Left lung (tissue), 10 donors: Measurements from ENCODE around the gene DCTD. TPM values are rescaled to one million over a fixed set of nuclear protein-coding genes. Genes with fewer than 3 reads are reported as not detected.
A peak's percentile ranks its signal among the peaks of the same experiment; 100 is the strongest.

Experiments
- ATAC-seq: fragments of 200-7000 bp; cut with Tn5 transposase; one replicate; pipeline ENCODE4 v1.9.1; 2020; ENCODE audit warnings: moderate library complexity
- DNase-seq, 4 donors: peaks; one replicate each; pipeline ENCODE4 v3.0.0-alpha.2; 2013 to 2020
- H3K27ac ChIP-seq, 2 donors: fragments of 200-600 bp; sonication (generic) in 1 of 2; one replicate each; pipeline versions ENCODE4 v1.5.0 to v1.8.0; 2020 to 2021
- H3K27me3 ChIP-seq, 2 donors: fragments of 200-600 bp; sonication (generic) in 1 of 2; one replicate each; pipeline versions ENCODE4 v1.5.0 to v1.8.0; 2020 to 2021
- H3K36me3 ChIP-seq, 2 donors: fragments of 200-600 bp; sonication (generic) in 1 of 2; one replicate each; pipeline versions ENCODE4 v1.5.0 to v1.8.0; 2020 to 2021
- H3K4me1 ChIP-seq, 2 donors: fragments of 200-600 bp; one replicate each; pipeline ENCODE4 v1.8.0; 2021
- H3K4me3 ChIP-seq, 2 donors: fragments of 200-600 bp; sonication (generic) in 1 of 2; one replicate each; pipeline versions ENCODE4 v1.5.0 to v1.8.0; 2020 to 2021; ENCODE audit warnings: mild to moderate bottlenecking in 1 of 2
- H3K9me3 ChIP-seq, 2 donors: fragments of 200-600 bp; sonication (generic) in 1 of 2; one replicate each; pipeline versions ENCODE4 v1.5.0 to v1.8.0; 2020 to 2021
- intact Hi-C, 2 donors: fragments of 100-400 bp; cut with DNase I; formaldehyde crosslinking; loops; one replicate each; pipeline versions ENCODE4 v1.11.2 to v1.14.2; 2022
- polyA plus RNA-seq, 6 donors: library from polyadenylated mRNA; unstranded; fragments of 120-200 nt; gene quantifications; one replicate each; pipeline ENCODE4 v1.2.1, GENCODE V29; 2013; ENCODE audit not compliant: insufficient read length in 6 of 6
- total RNA-seq, 2 donors: library from RNA; stranded (reverse); fragmentation: NEBNext Ultra II Directional; extraction: Animal tissue kit (Norgen Biotek cat#: 25700); gene quantifications; one replicate each; pipeline ENCODE4 v1.2.1, GENCODE V29; 2021
- TF ChIP-seq, protein P1 (sequence below), 2 donors: fragments of 200-600 bp; sonication (generic) in 1 of 2; IDR thresholded peaks; one replicate each; pipeline versions ENCODE4 v1.5.0 to v1.8.0; 2021; ENCODE audit warnings: antibody characterized with exemption in 2 of 2
- donor health status: DM: no; HTN: yes; CAD: no.
- donor health status: DM: no; HTN: no; CAD: no.

DCTD gene
- total and polyA plus RNA-seq, 8 donors = 83.4 to 116 (median 105) TPM

DNA sequence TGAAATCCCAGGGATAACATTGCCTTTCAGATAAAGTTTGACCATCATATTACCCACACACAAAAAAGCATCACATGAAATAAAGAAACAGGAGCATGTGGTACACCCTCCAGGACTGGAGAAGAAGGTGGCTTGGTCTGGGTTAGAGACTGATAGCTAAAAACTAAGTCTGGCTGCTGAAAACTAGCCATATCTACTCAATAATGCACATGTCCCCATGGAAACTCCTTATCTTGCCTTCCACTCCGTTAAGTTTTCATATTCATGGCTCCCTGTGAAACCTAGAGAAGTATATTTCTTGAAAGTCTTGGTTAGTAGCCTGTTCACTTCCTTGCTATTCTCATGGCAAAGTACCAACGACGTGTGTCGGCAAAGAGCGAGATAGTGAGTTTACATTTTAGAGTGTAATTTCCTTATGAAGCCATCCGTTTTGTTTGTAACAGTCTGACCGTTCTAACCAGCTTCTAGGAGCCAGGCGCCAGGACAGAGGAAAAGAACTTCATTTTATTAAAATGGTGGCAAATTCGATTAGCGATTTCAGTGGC, 6.7 kb upstream of the DCTD start:
- ATAC-seq (no peak), DNase-seq (no peak)
- Histone ChIP-seq H3K27me3 (no peaks in the 10 kb centered on the region), H3K36me3 (no peaks in the 10 kb centered on the region), H3K27ac (no peak overlapping the region), H3K9me3 (no peaks in the 10 kb centered on the region), H3K4me3 (no peak overlapping the region), H3K4me1 (peaks cover 0 to 5% of the 10 kb centered on the region in 2 donors)
- TF ChIP-seq, protein P1, sequence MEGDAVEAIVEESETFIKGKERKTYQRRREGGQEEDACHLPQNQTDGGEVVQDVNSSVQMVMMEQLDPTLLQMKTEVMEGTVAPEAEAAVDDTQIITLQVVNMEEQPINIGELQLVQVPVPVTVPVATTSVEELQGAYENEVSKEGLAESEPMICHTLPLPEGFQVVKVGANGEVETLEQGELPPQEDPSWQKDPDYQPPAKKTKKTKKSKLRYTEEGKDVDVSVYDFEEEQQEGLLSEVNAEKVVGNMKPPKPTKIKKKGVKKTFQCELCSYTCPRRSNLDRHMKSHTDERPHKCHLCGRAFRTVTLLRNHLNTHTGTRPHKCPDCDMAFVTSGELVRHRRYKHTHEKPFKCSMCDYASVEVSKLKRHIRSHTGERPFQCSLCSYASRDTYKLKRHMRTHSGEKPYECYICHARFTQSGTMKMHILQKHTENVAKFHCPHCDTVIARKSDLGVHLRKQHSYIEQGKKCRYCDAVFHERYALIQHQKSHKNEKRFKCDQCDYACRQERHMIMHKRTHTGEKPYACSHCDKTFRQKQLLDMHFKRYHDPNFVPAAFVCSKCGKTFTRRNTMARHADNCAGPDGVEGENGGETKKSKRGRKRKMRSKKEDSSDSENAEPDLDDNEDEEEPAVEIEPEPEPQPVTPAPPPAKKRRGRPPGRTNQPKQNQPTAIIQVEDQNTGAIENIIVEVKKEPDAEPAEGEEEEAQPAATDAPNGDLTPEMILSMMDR (IDR thresholded peaks at IDR 0.05) = no peak
- intact Hi-C loops = no loop called here

DNA sequence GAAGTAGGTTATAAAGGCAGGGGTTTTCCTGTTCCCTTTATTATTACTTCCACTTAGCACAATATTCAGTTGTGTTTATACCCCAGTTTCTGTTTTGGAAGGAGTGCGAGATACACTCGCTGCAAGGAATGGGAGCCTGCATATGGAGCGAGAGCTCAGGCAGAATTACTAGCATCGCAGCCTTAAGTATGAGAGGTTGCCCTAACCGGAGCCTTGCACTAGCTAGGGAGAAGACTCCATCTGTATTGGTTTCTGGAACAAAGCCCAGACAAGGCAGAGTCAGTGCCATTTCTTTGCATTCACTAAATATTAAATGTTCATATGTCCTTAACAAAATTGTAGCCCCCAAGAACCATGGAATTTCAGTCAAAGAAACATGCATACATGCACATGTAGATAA, 6.2 kb upstream of the DCTD start:
- intact Hi-C loops = no loop called here
- ATAC-seq = no peak
- peak in 2 of 4 donors; percentile 23 to 33 for DNase-seq
- Histone ChIP-seq H3K27ac (no peak overlapping the region), H3K36me3 (no peaks in the 10 kb centered on the region), H3K4me3 (no peak overlapping the region), H3K27me3 (no peaks in the 10 kb centered on the region), H3K9me3 (no peaks in the 10 kb centered on the region), H3K4me1 (peaks cover under 1 to 10% of the 10 kb centered on the region in 2 donors)
- TF ChIP-seq, protein P1 (IDR thresholded peaks at IDR 0.05) = no peak

DNA sequence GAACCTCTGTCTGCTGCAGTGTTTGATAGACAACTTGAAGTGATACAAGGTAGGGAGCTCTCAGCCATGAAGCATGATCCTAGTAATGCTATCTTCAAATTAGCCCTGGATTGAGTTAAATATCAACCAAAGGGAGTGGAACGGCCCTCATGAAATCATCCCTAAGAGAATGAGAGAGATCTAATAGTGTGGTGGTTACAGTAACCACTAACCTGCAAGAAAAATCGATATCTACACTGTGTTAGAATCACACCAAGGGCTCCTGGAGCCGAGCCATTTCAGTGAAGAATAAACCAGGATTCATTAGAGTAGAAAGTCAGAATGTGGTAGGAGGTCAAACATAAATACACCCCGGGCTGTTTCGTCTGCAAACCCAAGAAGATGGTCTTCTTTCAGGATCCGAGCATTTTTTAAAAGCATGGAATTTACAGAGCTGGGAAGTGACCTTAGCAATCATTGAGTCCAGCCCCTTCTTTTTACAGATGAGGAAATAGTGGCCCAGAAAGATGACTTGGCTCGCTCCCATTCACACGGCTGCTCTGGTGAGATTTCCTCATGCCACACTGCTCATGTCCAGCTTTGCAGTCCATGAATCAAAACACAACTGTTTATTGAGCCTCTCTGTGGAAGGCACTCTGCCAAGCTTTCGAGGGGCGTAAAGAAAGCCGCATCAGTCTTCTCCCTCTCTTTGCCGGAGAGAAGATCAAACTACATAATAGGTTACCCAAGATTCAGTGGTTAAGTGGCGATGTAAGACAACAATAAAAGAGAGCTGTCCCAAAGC, 5.5 kb upstream of the DCTD start:
- H3K4me1 ChIP-seq = peaks cover 5 to 16% of the 10 kb centered on the region in 2 donors
- no peak overlapping the region for H3K27ac ChIP-seq
- no peaks in the 10 kb centered on the region for H3K9me3 ChIP-seq
- no peaks in the 10 kb centered on the region for H3K27me3 ChIP-seq
- intact Hi-C loops = no loop called here
- no peaks in the 10 kb centered on the region for H3K36me3 ChIP-seq
- H3K4me3 ChIP-seq = no peak overlapping the region
- no peak for ATAC-seq
- peak in 2 of 4 donors; percentile 54 to 73 for DNase-seq
- TF ChIP-seq, protein P1 (IDR thresholded peaks at IDR 0.05) = no peak

DNA sequence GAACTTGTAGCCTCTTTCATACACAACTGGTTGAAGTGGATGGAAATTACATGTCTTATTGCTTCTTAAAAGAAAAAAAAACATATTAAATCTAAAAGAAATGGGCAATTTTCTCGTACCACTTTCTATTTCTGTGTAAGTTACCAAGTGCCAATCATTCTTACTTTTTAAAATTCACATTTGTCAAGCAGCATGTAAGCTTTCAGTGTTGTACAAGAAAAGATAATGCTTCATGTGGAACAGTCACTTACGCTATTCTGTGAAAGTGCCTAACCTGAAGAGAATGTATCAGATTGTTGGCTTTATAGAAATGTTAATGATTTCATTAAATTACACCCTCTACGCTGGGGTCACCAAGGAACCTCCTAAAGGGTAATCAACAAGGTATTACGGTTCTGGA, 4.4 kb upstream of the DCTD start:
- DNase-seq (no peak), ATAC-seq (no peak)
- H3K4me3 ChIP-seq = no peak overlapping the region
- no peaks in the 10 kb centered on the region for H3K9me3 ChIP-seq
- H3K4me1 ChIP-seq = peaks cover 5 to 16% of the 10 kb centered on the region in 2 donors
- H3K27me3 ChIP-seq = no peaks in the 10 kb centered on the region
- H3K36me3 ChIP-seq = no peaks in the 10 kb centered on the region
- H3K27ac ChIP-seq = no peak overlapping the region
- intact Hi-C loops = no loop called here
- TF ChIP-seq, protein P1 (IDR thresholded peaks at IDR 0.05) = no peak

DNA sequence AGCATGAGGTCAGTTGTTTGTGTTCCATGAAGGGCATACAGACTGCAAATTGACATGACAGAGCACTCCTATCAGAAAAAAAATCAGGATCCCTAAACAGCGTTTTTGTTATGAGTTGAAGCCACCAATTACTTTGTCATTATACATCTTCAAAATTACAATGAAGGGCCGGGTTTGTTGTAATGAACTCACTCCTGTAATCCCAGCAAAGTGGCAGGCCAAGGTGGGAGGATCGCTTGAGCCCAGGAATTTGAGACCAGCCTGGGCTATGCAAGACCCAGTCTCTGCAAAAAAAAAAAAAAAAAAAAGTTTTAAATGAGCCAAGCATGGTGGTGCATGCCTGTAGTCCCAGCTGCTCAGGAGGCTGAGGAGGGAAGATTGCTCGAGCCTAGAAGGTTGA, 3.5 kb upstream of the DCTD start:
- TF ChIP-seq, protein P1 (IDR thresholded peaks at IDR 0.05) = no peak
- Histone ChIP-seq H3K9me3 (no peaks in the 10 kb centered on the region), H3K4me3 (no peak overlapping the region), H3K36me3 (no peaks in the 10 kb centered on the region), H3K4me1 (peaks cover 5 to 22% of the 10 kb centered on the region in 2 donors), H3K27ac (no peak overlapping the region), H3K27me3 (no peaks in the 10 kb centered on the region)
- intact Hi-C loops = no loop called here
- DNase-seq (no peak), ATAC-seq (no peak)
